GM18868 (cell line): Measurements from ENCODE around the gene URAD.
"Not testable (repeated sequence)": the region's sequence is repeated elsewhere in the genome, so short reads cannot be mapped to it uniquely, and the experiment has no call there.

Source experiments
- ATAC-seq: cut with Tn5 transposase; IDR thresholded peaks from one replicate; pipeline ENCODE4 v1.9.1; 2021; ENCODE audit warnings: mild to moderate bottlenecking, moderate library complexity; ENCODE audit not compliant: unreplicated experiment

URAD gene, protein sequence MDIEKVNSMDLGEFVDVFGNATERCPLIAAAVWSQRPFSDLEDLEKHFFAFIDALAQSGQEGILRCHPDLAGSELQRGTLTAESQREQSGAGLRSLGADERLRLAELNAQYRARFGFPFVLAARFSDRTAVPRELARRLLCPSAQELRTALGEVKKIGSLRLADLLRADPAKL

DNA sequence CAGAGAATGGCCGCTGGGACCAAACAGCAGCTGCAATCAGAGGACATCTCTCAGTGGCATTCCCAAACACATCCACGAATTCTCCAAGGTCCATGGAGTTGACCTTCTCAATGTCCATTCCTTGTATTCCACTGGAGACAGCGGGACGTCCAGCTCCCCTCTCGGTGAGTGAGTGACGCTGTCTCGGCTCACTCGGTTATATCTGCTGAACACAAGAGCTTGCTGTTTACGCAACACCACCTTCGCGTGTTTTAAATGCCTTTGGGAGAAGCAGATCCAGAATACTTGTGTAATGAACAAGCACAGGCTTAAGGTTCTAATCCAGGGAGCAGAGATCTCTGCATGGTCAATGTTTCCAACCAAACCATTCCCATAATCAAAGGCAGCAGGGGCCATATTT lies at the start of gene URAD:
Gene URAD, minus strand, starts transcription at position 174 of the 400 bp plus-strand sequence. Its CDS starts 56 bp downstream, at position 118.
- no peak for ATAC-seq

DNA sequence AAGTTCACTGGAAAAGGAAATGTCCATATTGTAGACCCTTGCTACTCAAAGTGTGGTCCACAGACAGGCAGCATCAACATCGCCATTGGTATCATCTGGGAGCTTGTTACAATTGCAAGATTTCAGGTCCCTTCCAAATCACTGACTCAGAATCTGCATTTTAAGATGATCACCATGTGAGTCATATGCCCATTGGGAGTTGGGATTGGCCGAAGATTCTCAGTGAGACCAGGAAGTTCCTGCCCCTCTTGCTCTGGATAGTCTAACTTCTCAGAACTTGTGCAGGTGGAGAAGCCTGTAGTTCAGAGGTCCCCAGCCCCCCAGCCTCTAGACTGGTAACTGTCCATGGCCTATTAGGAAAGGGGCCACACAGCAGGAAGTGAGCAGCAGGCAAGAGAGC lies 48.9 kb upstream of the URAD start:
- ATAC-seq = no peak

DNA sequence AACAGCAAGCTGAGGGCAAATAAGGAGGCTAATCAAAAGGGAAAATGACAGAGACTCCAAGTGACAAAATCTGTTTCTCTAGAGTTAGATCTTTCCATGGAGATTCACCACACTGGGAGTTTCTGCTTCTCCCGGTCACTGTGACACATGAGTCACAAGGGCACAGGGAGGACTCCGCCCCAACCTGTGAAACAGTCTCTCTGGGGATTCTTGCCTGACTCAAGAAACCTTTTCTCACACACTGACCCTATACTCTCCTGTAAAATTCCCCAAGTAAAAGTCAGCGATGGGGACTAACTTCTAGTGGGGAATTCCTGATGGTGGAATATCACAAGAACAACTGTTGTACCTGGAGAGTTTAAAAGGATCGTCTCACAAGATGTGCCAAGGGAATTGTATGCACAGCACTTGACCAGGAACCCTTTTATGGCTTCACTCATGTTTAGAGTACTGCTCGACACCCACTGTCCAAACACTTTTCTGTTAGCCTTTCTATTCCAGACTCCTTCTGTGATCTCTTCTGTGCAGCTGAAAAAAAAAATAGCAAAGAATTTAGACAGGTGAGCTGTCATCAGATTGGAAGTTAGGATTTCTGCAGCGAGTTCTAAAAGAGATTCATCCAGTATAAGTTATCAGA lies 46.8 kb upstream of the URAD start:
- no peak for ATAC-seq

DNA sequence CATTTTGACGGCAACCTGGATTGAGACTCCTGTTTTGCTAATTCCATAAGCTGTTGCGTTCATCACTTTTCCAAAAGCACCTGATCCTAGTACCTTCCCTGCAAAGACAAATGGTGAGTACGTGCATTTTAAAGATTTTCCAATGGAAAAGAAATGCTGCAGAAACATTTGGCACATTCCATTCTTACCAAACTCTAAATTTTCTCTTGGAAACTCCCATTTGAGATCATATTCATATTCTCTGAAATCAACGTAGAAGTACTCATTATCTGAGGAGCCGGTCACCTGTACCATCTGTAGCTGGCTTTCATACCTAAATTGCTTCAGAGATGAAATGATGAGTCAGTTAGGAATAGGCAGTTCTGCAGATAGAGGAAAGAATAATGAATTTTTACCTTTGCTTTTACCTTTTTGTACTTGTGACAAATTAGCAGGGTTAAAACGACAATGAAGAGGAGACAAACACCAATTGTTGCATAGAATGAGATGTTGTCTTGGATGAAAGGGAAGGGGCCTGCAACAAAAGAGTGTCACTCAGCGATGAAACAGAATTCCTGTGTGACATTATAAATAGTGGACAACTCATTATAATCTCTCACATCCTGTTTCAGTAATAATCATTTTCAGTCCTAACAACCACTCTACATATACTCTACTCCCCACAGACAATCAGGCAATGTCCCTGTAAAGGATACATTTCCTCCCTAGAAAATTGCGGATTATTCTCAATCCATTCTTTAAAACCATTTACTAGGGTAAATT lies 45.6 kb upstream of the URAD start:
- no peak for ATAC-seq

DNA sequence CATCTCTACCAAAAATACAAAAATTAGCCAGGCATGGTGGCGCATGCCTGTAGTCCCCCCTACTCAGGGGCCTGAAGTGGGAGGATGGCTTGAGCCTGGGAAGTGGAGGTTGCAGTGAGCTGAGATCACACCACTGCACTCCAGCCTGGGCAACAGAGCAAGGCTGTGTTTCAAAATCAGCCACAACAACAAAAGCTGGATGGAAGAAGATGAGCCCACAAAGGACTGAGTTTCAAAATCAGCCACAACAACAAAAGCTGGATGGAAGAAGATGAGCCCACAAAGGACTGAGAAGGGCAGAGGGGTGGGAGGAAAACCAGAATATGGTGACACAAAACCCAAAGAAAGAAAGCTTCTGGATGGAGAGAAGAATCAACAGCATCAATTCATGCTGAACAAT lies 43.9 kb upstream of the URAD start:
- not testable (repeated sequence) for ATAC-seq

DNA sequence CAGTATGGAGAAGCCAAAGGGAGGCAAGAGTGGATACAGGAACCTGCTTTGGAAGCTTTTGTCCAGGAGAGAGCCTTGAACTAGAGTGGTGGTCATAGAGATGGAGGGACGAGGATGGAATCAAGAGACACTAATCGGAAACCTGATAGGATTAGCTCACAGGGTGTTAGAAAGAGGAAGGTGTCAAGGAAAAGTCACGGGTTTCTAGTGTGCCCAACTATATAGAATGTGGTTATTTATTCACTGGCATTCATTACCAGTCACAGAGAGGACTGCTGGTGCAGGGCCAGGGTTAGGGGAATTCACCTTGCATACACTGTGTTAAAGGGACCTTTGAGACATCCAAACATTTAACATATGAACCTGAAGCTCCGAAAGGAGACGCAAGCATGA lies 43.4 kb upstream of the URAD start:
- ATAC-seq = no peak

DNA sequence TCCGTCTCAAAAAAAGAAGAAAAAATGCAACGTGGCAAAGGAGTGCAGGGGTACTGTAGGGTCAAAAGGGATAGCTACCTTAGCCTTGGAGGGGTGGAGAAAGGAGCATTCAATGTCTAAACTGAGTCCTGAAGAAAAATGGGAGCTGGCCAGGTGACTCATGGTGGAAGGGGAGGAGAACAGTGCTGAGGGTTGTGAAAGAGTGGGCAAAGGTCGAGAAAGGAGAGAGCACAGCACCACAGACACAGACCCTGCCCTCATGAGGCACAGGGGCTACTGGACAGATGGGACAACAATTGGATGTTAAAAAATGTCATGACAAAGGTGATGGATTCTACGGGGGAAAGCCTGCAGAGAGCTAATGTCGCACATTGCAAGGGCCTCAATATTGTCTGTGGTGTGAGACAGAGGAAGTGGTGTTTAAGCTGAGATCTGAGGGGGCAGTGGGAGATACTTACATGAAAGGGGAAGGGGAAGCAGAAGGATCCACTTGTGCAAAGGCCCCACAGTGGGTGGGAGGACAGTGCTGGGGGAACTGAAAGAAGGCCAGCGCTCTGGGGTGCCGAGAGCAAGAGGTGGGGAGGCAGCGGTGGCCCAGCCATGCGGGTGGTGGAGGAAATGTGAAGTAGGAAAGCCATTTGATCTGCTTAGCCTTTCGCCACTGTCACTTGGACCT lies 42.9 kb upstream of the URAD start:
- peak; percentile 60 for ATAC-seq

DNA sequence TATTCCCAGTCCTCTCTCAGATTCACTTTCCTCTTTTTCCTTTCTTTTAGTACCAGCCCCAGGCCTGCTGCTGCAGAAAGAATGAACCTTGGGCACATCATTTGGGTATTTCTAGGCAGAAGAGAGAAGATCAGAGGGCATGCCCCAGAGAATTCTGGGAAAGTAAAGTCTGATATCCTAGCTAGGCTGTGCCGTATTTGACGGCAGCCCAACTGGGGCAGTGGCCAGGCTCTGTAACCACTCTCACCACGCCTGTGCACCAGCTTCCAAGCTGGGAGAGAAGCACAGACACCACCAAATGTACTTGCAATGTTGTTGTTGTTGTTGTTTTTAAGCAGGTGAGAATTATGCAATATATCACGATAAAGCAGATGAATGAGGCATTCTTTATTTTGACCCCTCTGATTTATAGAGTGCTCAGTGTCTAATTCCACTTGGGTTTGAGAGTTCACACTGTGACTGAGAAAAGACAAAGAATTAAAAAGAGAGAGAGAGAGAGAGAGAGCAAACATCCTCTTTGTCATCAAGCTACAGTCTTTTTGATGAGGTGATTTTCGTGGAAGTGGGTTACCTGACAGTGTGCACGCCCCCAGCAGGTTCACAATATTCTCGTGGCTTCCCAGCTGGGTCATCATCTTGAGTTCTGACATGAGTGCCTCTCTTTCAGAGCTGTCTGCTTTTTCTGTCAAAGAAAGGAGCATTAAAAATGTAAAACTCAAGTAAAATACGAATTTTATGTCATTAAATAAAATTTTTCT lies 39.3 kb upstream of the URAD start:
- ATAC-seq = no peak

DNA sequence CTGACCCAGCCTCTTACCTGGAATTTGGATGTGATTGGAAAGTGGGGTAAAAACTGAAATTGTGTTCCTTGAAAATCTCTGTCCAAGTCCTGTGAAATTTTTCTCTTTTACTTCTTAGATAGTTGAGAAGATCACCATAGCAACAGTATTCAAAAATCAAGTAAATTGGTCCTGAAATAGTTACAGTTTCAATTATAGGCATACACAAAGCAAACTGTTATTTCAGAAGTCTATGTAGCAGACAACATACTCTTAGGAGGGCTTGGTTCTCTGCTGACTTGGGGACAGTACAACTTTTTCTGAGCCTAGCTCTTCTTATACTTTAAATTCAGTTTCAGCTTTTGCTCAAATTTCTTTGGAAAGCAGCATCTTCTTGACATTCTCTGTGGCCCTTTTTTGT lies 38.6 kb upstream of the URAD start:
- no peak for ATAC-seq

DNA sequence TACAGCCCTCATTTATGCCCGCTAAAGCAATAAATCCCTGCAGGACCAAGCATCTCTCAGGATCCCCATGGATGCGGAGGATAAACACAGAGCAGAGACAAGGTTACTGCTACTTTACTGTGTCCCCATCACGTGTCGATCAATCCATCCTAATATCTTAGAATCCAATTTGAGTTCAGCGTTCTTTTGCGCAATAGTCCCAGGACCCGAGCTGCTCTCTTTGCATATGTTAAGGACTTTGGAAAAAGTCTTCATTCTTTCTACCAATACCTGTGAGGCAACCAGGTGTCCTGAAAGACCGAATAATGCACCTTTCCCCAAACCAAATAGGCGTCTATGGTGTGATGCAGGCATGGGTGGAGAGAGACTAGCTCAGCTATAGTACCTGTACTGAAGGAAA lies 38.0 kb upstream of the URAD start:
- ATAC-seq = no peak

DNA sequence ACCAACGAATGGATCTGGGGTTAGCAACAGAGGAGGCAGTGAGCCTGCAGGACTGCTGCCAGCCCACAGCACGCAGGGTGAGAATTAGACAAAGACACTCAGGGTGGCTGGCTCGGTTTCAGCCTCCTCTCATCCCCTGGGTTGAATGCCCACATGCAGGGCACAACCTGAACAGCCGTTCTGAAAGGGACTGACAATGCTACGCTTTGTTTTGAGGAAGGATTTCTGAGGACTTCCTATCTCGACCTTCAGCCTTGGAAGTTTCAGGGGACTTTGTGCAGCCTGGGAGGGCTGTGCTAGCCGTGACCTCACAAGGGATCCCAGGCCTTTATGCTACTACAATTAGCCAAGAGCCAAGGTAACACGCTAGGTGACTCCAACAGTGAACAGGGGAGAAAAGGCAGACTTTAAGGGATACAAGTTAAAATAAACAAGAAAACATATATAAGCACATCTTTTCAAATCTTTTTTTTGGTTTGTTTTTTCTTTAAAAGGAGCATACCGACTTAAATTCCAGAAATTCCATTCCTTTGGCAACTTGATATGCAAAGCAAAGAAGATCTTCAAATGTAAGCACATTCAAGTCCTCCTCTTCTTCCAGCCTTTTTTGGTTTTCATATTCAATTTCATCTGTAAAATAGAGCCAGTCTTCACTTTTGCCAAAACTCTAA lies 34.5 kb upstream of the URAD start:
- ATAC-seq = no peak

DNA sequence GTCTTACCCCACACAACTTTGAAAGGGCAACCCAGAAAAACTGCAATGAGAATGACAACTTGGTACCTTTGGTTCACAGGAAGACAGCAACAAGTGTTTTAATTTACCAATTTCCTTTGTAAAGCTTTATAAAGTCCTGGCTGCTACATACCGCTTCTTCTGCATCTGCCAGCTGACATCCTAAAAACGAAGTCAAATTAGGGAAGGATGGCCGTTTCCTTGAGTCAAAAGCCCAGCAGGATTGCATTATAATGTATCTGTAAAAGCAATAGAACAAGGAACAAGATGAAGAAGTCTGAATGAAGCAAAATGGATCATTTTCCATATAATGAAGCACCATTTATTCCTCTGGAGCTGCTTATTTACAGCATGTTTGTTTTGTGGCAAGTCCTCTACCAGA lies 25.8 kb upstream of the URAD start:
- no peak for ATAC-seq

DNA sequence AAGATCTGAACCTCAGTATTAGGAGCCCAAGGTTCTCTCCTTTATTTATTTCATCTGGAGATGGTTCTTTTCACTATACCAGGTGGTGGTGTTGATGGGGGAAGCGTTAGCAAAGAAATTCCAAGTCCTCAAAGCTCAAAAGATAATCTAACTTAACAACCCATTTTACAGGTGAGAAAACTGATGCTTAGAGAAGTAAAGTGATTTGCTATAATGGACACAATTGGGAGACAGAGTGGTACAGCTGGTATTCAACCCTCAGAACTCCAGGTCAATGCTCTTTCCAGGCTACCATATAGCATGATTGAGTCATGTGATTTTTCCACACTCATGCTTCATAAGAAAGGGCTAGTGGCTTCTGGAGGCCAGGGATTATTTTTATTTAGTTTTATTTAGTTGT lies 25.0 kb upstream of the URAD start:
- ATAC-seq = no peak

DNA sequence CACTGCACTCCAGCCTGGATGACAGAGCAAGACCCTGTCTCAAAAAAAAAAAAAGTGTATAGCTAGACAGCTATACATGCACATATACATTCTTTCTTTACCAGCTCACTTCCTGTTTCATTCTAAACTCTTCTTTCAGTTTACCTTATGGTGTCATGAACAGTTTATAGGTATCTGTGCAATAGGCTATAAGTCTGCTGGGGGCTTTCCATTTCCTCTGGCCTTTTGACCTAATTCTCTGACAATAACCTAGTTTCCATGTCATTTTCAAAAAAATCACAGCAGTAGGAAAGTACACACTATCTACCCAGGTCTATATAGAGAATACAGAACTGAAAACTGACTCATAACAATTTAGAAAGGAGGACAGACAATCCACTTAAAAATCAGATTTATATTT lies 24.4 kb upstream of the URAD start:
- ATAC-seq = peak; percentile 94

DNA sequence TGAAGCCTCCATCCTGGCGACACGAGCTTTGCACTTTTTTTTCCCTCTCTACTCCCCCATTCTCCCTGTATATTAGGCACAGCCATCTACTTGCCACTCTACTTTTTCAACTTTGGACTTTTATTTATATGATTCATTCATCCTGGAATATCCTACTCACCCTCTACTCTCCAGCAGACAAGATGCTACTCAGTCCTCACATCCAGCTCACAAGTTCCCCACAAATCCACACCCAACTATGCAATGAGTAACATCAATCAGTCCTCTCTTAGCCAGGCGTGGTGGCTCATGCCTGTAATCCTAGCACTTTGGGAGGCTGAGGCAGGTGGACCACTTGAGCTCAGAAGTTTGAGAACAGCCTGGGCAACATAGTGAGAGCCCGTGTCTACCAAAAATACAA lies 23.9 kb upstream of the URAD start:
- ATAC-seq = no peak

DNA sequence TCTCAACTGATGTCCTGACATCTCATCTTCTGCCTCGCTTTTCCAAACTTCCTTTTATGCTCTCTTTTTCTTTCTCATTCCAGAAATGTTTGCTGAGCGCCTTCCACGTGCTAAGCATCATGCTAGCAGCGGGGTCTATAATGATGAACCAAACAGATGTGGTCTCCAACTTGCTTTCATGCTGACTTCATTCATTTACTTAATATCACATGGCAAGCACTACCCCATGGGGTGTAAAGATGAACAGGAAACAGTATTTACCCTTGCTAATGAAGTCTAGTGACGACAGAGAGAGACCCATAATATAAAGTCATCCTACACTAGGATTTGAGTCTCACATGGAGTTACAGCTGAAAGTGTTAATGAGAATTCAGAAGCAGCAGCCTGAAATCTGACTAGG lies 21.6 kb upstream of the URAD start:
- ATAC-seq = no peak

DNA sequence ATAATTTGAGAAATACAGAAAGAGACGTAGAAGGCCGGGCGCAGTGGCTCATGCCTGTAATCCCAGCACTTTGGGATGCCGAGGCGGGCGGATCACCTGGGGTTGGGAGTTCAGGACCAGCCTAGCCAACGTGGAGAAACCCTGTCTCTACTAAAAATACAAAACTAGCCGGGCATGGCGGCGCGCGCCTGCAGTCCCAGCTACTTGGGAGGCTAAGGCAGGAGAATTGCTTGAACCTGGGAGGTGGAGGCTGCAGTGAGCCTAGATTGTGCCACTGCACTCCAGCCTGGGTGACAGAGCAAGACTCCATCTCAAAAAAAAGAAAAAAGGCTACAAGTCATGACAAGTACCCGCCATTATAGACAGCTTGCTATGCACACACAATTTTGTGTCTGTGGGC lies 16.5 kb upstream of the URAD start:
- ATAC-seq = not testable (repeated sequence)

DNA sequence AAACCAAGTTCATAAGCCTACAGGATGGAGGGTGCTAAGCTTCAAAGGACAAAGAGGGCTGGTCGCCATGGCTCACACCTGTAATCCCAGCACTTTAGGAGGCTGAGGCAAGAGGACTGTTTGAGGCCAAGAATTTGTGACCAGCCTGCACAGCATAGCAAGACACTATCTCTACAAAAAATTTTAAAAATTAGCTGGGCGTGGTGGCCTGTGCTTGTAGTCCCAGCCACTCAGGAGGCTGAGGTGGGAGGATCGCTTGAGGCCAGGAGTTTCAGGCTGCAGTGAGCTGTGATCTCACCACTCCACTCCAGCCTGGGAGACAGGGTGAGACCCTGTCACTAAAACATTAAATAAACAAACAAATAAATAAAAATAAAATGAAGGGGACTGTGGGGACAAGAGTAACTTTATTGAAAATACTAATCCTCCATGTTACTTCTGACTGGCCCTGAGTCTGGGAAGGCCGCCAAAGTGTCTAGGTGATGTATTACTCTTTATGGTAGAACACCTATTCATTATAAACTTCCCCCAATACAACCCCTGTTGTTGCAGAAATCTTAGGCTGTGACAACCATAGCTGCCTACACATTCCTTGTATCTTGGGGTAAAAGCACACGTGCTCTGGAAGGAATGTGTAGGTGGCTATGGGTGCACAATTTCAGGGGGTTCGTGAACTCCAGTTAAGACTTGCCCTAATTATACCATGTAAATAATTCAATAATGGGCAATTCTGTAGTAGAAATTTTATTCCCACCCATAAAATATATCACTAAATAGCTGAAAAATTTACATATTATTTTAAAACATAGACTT lies 14.6 kb upstream of the URAD start:
- no peak for ATAC-seq

DNA sequence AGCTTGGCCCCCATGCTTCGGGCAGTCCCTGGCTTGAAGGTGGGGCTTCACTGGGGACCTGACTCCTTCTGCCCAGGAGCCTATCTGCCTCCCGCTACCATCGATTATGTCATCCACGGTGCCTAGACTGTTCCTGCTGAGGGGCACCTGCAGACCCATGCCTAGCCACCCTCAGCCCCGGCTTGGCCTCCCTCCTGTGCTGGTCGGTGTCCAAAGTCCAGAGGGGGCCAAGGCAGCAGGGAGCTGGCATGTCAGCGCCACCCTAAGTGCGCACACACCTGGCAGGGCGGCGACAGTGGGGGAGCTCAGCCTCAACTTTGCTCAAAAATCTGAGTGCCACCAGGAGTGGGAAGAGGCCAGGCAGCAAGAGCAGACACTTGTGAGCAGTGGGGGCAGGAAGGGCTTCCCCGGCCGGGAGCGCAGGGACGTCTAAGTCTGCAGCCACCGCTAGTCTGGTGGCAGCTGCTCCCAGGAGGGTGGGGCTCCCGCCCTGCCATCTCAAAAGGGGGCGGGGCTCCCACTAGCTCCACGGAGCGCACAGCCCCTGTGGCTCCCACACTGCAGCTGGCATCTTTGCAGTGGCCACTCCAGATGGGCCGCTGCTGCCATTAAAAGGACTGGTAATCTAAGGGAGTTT lies 13.5 kb upstream of the URAD start:
- ATAC-seq = no peak
